IMR-90 (cell line): ENCODE measurements around the gene RGS17. TPM values are rescaled to one million over a fixed set of nuclear protein-coding genes. Genes with fewer than 3 reads are reported as not detected.

Experiments
- ATAC-seq: fragments of 200-7000 bp; cut with Tn5 transposase; 2 replicates; pipeline ENCODE4 v1.9.1; 2020; ENCODE audit warnings: low read depth, mild to moderate bottlenecking, moderate library complexity
- BruUV-seq: library from RNA; stranded (reverse); fragments of 400-500 nt; replicated peaks from 2 replicates; lab custom pipeline; 2021; lab: Mats Ljungman, UMichigan
- CTCF ChIA-PET: fragments of 300-600 bp; formaldehyde crosslinking; extraction: SDS; loops from one replicate; lab custom pipeline; 2021; ENCODE audit warnings: antibody characterized with exemption; lab: Yijun Ruan, JAX
- POLR2A ChIA-PET: fragments of 300-600 bp; sonication (Branson Sonifier 250); formaldehyde crosslinking; loops from one replicate; lab custom pipeline; 2022; ENCODE audit warnings: antibody characterized with exemption; ENCODE audit not compliant: unreplicated experiment; lab: Charles Lee
- DNase-seq: peaks from one replicate; pipeline ENCODE4 v3.0.0; 2013
- H2AFZ ChIP-seq: replicated peaks from 2 replicates; pipeline ENCODE3; 2013; ENCODE audit warnings: low read length, mild to moderate bottlenecking; ENCODE audit not compliant: poor library complexity
- H2AK5ac ChIP-seq: 2 replicates; pipeline ENCODE4 v1.6.1; 2013; ENCODE audit warnings: low read depth, low read length, inconsistent platforms
- H2AK9ac ChIP-seq: replicated peaks from 2 replicates; pipeline ENCODE3; 2013; ENCODE audit warnings: mild to moderate bottlenecking, low read depth, low read length, moderate library complexity; ENCODE audit not compliant: poor library complexity
- H2BK120ac ChIP-seq: 2 replicates; pipeline ENCODE4 v1.6.1; 2013; ENCODE audit warnings: low read depth, low read length, inconsistent platforms
- H2BK15ac ChIP-seq: 3 replicates; pipeline ENCODE4 v1.6.1; 2013; ENCODE audit warnings: low read depth, low read length, inconsistent platforms
- H2BK20ac ChIP-seq: 2 replicates; pipeline ENCODE4 v1.6.1; 2013; ENCODE audit warnings: low read depth, mild to moderate bottlenecking, inconsistent platforms, low read length, moderate library complexity
- H2BK5ac ChIP-seq: 2 replicates; pipeline ENCODE4 v1.6.1; 2013; ENCODE audit warnings: mild to moderate bottlenecking, low read depth, low read length, inconsistent platforms; ENCODE audit not compliant: poor library complexity, severe bottlenecking
- H3K14ac ChIP-seq: replicated peaks from 2 replicates; pipeline ENCODE4 v1.6.1; 2013; ENCODE audit warnings: low read depth, low read length, inconsistent platforms
- H3K18ac ChIP-seq: 2 replicates; pipeline ENCODE4 v1.6.1; 2013; ENCODE audit warnings: low read depth, low read length, control low read depth
- H3K23ac ChIP-seq: 2 replicates; pipeline ENCODE4 v1.6.1; 2013; ENCODE audit warnings: low read depth, low read length, inconsistent platforms
- H3K27ac ChIP-seq: 2 replicates; pipeline ENCODE4 v1.5.1; 2013; ENCODE audit warnings: mild to moderate bottlenecking, control low read depth, low read length; ENCODE audit not compliant: insufficient read depth
- H3K27me3 ChIP-seq: 2 replicates; pipeline ENCODE4 v1.6.1; 2013; ENCODE audit warnings: low read length; ENCODE audit not compliant: control insufficient read depth, insufficient read depth
- H3K36me3 ChIP-seq: 2 replicates; pipeline ENCODE4 v1.6.1; 2013; ENCODE audit warnings: low read length, mixed read lengths; ENCODE audit not compliant: control insufficient read depth, insufficient read depth
- H3K4ac ChIP-seq: 2 replicates; pipeline ENCODE4 v1.6.1; 2013; ENCODE audit warnings: low read depth, low read length, inconsistent platforms
- H3K4me1 ChIP-seq: 2 replicates; pipeline ENCODE4 v1.6.1; 2013; ENCODE audit warnings: low read length, mixed read lengths; ENCODE audit not compliant: control insufficient read depth, insufficient read depth
- H3K4me2 ChIP-seq: 2 replicates; pipeline ENCODE4 v1.6.1; 2013; ENCODE audit warnings: low read depth, mild to moderate bottlenecking, control low read depth, low read length, moderate library complexity
- H3K4me3 ChIP-seq: 2 replicates; pipeline ENCODE4 v1.5.1; 2013; ENCODE audit warnings: low read depth, mild to moderate bottlenecking, control low read depth, low read length, moderate library complexity; ENCODE audit not compliant: insufficient read depth
- H3K56ac ChIP-seq: 2 replicates; pipeline ENCODE4 v1.6.1; 2013; ENCODE audit warnings: low read length, inconsistent platforms; ENCODE audit not compliant: insufficient read depth; ENCODE audit errors: extremely low read depth
- H3K79me1 ChIP-seq, 2 experiments: 2 replicates each; pipeline ENCODE4 v1.6.1; 2013; ENCODE audit warnings: low read length in 2 of 2, inconsistent platforms in 1 of 2, low read depth in 1 of 2
- H3K9ac ChIP-seq: 2 replicates; pipeline ENCODE4 v1.6.1; 2013; ENCODE audit warnings: low read depth, low read length, control low read depth
- H3K9me1 ChIP-seq: 2 replicates; pipeline ENCODE4 v1.6.1; 2013; ENCODE audit warnings: low read length, inconsistent platforms; ENCODE audit not compliant: insufficient read depth
- H3K9me3 ChIP-seq: 2 replicates; pipeline ENCODE4 v1.6.1; 2013; ENCODE audit warnings: low read length; ENCODE audit not compliant: control insufficient read depth, insufficient read depth
- H4K20me1 ChIP-seq: 2 replicates; pipeline ENCODE4 v1.6.1; 2013; ENCODE audit warnings: low read length, inconsistent platforms; ENCODE audit not compliant: insufficient read depth
- H4K5ac ChIP-seq: 2 replicates; pipeline ENCODE4 v1.6.1; 2013; ENCODE audit warnings: mild to moderate bottlenecking, low read depth, low read length, control low read depth
- H4K8ac ChIP-seq, 2 experiments: 2 replicates each; pipeline ENCODE4 v1.6.1; 2013; ENCODE audit warnings: low read depth in 2 of 2, low read length in 2 of 2, control low read depth in 1 of 2, inconsistent platforms in 1 of 2
- H4K91ac ChIP-seq: 2 replicates; pipeline ENCODE4 v1.6.1; 2013; ENCODE audit warnings: low read depth, low read length, inconsistent platforms; ENCODE audit not compliant: insufficient read depth
- BHLHE40 ChIP-seq: fragments of 150-350 bp; IDR thresholded peaks from 2 replicates; pipeline ENCODE4 v1.6.1; 2016; ENCODE audit warnings: mild to moderate bottlenecking, low read depth, low read length
- CHD1 ChIP-seq: IDR thresholded peaks from 2 replicates; pipeline ENCODE4 v1.6.1; 2012; ENCODE audit warnings: low read depth, low read length, improper control_type of control experiment
- CTCF ChIP-seq: conservative IDR thresholded peaks from 2 replicates; pipeline ENCODE4 v1.5.1; 2012; ENCODE audit warnings: mild to moderate bottlenecking, low read depth, low read length, improper control_type of control experiment
- ELK1 ChIP-seq: fragments of 150-350 bp; IDR thresholded peaks from 2 replicates; pipeline ENCODE4 v1.6.1; 2016; ENCODE audit warnings: low read depth, mild to moderate bottlenecking, low read length, moderate library complexity, borderline replicate concordance
- FOS ChIP-seq: fragments of 150-350 bp; IDR thresholded peaks from 2 replicates; pipeline ENCODE4 v1.6.1; 2016; ENCODE audit warnings: low read depth, low read length
- MXI1 ChIP-seq: IDR thresholded peaks from 2 replicates; pipeline ENCODE4 v1.6.1; 2012; ENCODE audit warnings: low read depth, mild to moderate bottlenecking, low read length, moderate library complexity, borderline replicate concordance
- POLR2A ChIP-seq: IDR thresholded peaks from 2 replicates; pipeline ENCODE4 v1.6.1; 2012; ENCODE audit warnings: mild to moderate bottlenecking, low read depth, low read length
- RCOR1 ChIP-seq: IDR thresholded peaks from 2 replicates; pipeline ENCODE4 v1.6.1; 2012; ENCODE audit warnings: mild to moderate bottlenecking, low read length, improper control_type of control experiment; ENCODE audit not compliant: insufficient replicate concordance
- SMC3 ChIP-seq: fragments of 150-350 bp; IDR thresholded peaks from 2 replicates; pipeline ENCODE4 v1.6.1; 2016; ENCODE audit warnings: low read depth, mild to moderate bottlenecking, antibody characterized with exemption, low read length, moderate library complexity
- dilution Hi-C: fragments of 300-500 bp; cut with HindIII; formaldehyde crosslinking; loops from one replicate; pipeline ENCODE4 v1.14.3; 2018; ENCODE audit warnings: low sequenced_read_pairs; ENCODE audit not compliant: unreplicated experiment
- in situ Hi-C: fragments of 300-500 bp; cut with MboI; formaldehyde crosslinking; loops from 3 replicates; pipeline ENCODE4 v1.14.3; 2019; ENCODE audit warnings: low sequenced_read_pairs, inconsistent platforms, mixed read lengths
- intact Hi-C: fragments of 100-400 bp; cut with micrococcal nuclease; formaldehyde crosslinking; loops from 2 replicates; pipeline ENCODE4 v1.10.0; 2022
- polyA plus RNA-seq, 3 experiments: library from polyadenylated mRNA; depleted of rRNA; stranded (reverse); fragments of >200 nt; gene quantifications; 2 replicates each; pipeline ENCODE4 v1.2.3, GENCODE V29; 2012; ENCODE audit warnings: low replicate concordance in 1 of 3
- total RNA-seq: library from RNA; depleted of rRNA; stranded (reverse); fragments of >200 nt; gene quantifications from 2 replicates; pipeline ENCODE4 v1.2.3, GENCODE V29; 2012

Gene RGS17
- total and polyA plus RNA-seq, 2 of the 4 experiments (the other 2 are of a cell fraction): 0.75 to 1.4 TPM

- no peak overlapping the region for H3K4me2 ChIP-seq
- H4K91ac ChIP-seq: no peak overlapping the region
- TF ChIP-seq SMC3 (no peak), CTCF (no peak), FOS (no peak), BHLHE40 (no peak), RCOR1 (no peak), ELK1 (no peak), CHD1 (no peak), POLR2A (no peak), MXI1 (no peak)
- ChIA-PET POLR2A (no interaction called here), CTCF (no interaction called here)
- H2AK5ac ChIP-seq: no peak overlapping the region
- no peak overlapping the region for H2BK5ac ChIP-seq
- no peak for ATAC-seq
- no peak overlapping the region for H3K4me3 ChIP-seq
- no peak overlapping the region for H3K4ac ChIP-seq
- no peak overlapping the region for H2BK20ac ChIP-seq
- no peak overlapping the region for H4K8ac ChIP-seq
- BruUV-seq: no TSS peak
- in situ Hi-C loops (no loop called here), dilution Hi-C loops (no loop called here), intact Hi-C loops (no loop called here)
- H3K56ac ChIP-seq: no peak overlapping the region
- H3K36me3 ChIP-seq: no peaks in the 10 kb centered on the region
- no peaks in the 10 kb centered on the region for H4K20me1 ChIP-seq
- H3K14ac ChIP-seq: no peak overlapping the region
- H2AFZ ChIP-seq: no peak overlapping the region
- H3K9ac ChIP-seq: no peak overlapping the region
- no peak overlapping the region for H4K5ac ChIP-seq
- H2BK15ac ChIP-seq: no peak overlapping the region
- no peaks in the 10 kb centered on the region for H3K9me3 ChIP-seq
- no peaks in the 10 kb centered on the region for H3K4me1 ChIP-seq
- no peaks in the 10 kb centered on the region for H3K27me3 ChIP-seq
- no peak overlapping the region for H3K18ac ChIP-seq
- no peak overlapping the region for H3K27ac ChIP-seq
- no peak overlapping the region for H3K23ac ChIP-seq
- no peak overlapping the region for H2AK9ac ChIP-seq
- H3K9me1 ChIP-seq: no peaks in the 10 kb centered on the region; the same call in 1 of the 2 replicates
- DNase-seq: no peak
- no peaks in the 10 kb centered on the region for H3K79me1 ChIP-seq
- no peak overlapping the region for H2BK120ac ChIP-seq
Observed at GRCh38 chr6:153051801-153052200, 79.3 kb downstream of the RGS17 start.
